SK-N-SH (cell line): ENCODE data around the gene TAF5L. TPM values are rescaled to one million over a fixed set of nuclear protein-coding genes. Genes with fewer than 3 reads are reported as not detected.

Source experiments
- CTCF ChIA-PET: fragments of 300-600, 350-600 bp; formaldehyde crosslinking; extraction: SDS; loops from one replicate; lab custom pipeline; 2021; lab: Yijun Ruan, JAX
- POLR2A ChIA-PET: fragments of 350-600 bp; sonication (Branson Sonifier 250); formaldehyde crosslinking; extraction: SDS; loops from one replicate; lab custom pipeline; 2020; ENCODE audit warnings: antibody characterized with exemption, inconsistent platforms; lab: Yijun Ruan, JAX
- DNase-seq: peaks from one replicate; pipeline ENCODE4 v3.0.0; 2012
- H2AFZ ChIP-seq: fragments of 200-600 bp; sonication (generic); 2 replicates; pipeline ENCODE4 v1.8.1; 2016; ENCODE audit warnings: antibody characterized with exemption, mild to moderate bottlenecking, low read depth
- H3F3A ChIP-seq: fragments of 200-600 bp; sonication (generic); replicated peaks from 2 replicates; pipeline ENCODE3; 2016; ENCODE audit warnings: antibody characterized with exemption, mild to moderate bottlenecking; ENCODE audit not compliant: insufficient read depth
- H3K27ac ChIP-seq, 2 experiments: fragments of 200-500 bp in 1 of 2; fragments of 200-600 bp in 1 of 2; sonication (Bioruptor generic) in 1 of 2; sonication (generic), shearing (Covaris generic) in 1 of 2; 2 replicates each; pipeline versions ENCODE4 v1.5.1 to v1.6.1; 2014 to 2016; ENCODE audit warnings: low read depth in 2 of 2, inconsistent platforms in 1 of 2, low read length in 1 of 2, mild to moderate bottlenecking in 1 of 2, mixed read lengths in 1 of 2
- H3K27me3 ChIP-seq: fragments of 200-600 bp; sonication (generic), shearing (Covaris generic); 2 replicates; pipeline ENCODE4 v1.6.1; 2016; ENCODE audit warnings: mixed run types; ENCODE audit not compliant: insufficient read depth
- H3K36me3 ChIP-seq, 2 experiments: fragments of 200-500 bp in 1 of 2; fragments of 200-600 bp in 1 of 2; sonication (Bioruptor generic) in 1 of 2; sonication (generic) in 1 of 2; replicated peaks in 1 of 2; 2 replicates each; pipeline versions ENCODE3 to v1.5.1; 2014 to 2016; ENCODE audit warnings: low read length in 1 of 2, mild to moderate bottlenecking in 1 of 2; ENCODE audit not compliant: insufficient read depth in 2 of 2, control insufficient read depth in 1 of 2
- H3K4me1 ChIP-seq, 2 experiments: fragments of 200-500 bp in 1 of 2; fragments of 200-600 bp in 1 of 2; sonication (Bioruptor generic) in 1 of 2; sonication (generic), shearing (Covaris generic) in 1 of 2; 2 replicates each; pipeline versions ENCODE4 v1.5.1 to v1.6.1; 2014 to 2016; ENCODE audit warnings: low read depth in 1 of 2, low read length in 1 of 2, mixed run types in 1 of 2; ENCODE audit not compliant: insufficient read depth in 2 of 2, control insufficient read depth in 1 of 2
- H3K4me2 ChIP-seq: fragments of 200-600 bp; sonication (generic), shearing (Covaris generic); 2 replicates; pipeline ENCODE4 v1.6.1; 2017; ENCODE audit warnings: mixed run types
- H3K4me3 ChIP-seq, 2 experiments: fragments of 200-500 bp in 1 of 2; fragments of 200-600 bp in 1 of 2; sonication (Bioruptor generic) in 1 of 2; sonication (generic), shearing (Covaris generic) in 1 of 2; 2 replicates each; pipeline versions ENCODE4 v1.5.1 to v1.8.1; 2014 to 2016; ENCODE audit warnings: low read depth in 2 of 2, inconsistent platforms in 1 of 2, low read length in 1 of 2, mild to moderate bottlenecking in 1 of 2, mixed read lengths in 1 of 2, moderate library complexity in 1 of 2
- H3K79me2 ChIP-seq: fragments of 200-600 bp; sonication (generic); 2 replicates; pipeline ENCODE4 v1.8.1; 2017; ENCODE audit warnings: mild to moderate bottlenecking; ENCODE audit not compliant: insufficient read depth
- H3K9ac ChIP-seq: fragments of 200-600 bp; sonication (generic); 2 replicates; pipeline ENCODE4 v1.6.1; 2017; ENCODE audit warnings: mixed run types
- H3K9me2 ChIP-seq: fragments of 200-600 bp; sonication (generic); 2 replicates; pipeline ENCODE4 v1.6.1; 2017; ENCODE audit warnings: mixed run types
- H3K9me3 ChIP-seq: fragments of 200-600 bp; sonication (generic); 2 replicates; pipeline ENCODE4 v1.6.1; 2017; ENCODE audit warnings: mixed run types, mild to moderate bottlenecking, moderate library complexity
- H4K20me1 ChIP-seq: fragments of 200-600 bp; sonication (generic); 2 replicates; pipeline ENCODE4 v1.6.1; 2017; ENCODE audit warnings: mild to moderate bottlenecking, mixed run types; ENCODE audit not compliant: insufficient read depth
- CHD2 ChIP-seq: fragments of 150-350 bp; IDR thresholded peaks from 2 replicates; pipeline ENCODE4 v1.6.1; 2018; ENCODE audit warnings: low read length; ENCODE audit not compliant: partially characterized antibody
- EP300 ChIP-seq, 2 experiments: IDR thresholded peaks; 2 replicates each; pipeline versions ENCODE4 v1.4.0 to v1.6.1; 2012; ENCODE audit warnings: borderline replicate concordance in 1 of 2, low read depth in 1 of 2, low read length in 1 of 2
- FOSL2 ChIP-seq: IDR thresholded peaks from 2 replicates; pipeline ENCODE4 v1.4.0; 2012; ENCODE audit warnings: low read depth, mild to moderate bottlenecking, moderate library complexity, borderline replicate concordance
- FOXM1 ChIP-seq: IDR thresholded peaks from 2 replicates; pipeline ENCODE4 v1.4.0; 2012; ENCODE audit warnings: low read depth, mild to moderate bottlenecking
- POLR2AphosphoS5 ChIP-seq: IDR thresholded peaks from 2 replicates; pipeline ENCODE4 v1.6.1; 2012; ENCODE audit warnings: low read depth, low read length
- RAD21 ChIP-seq: IDR thresholded peaks from 2 replicates; pipeline ENCODE4 v1.6.1; 2012; ENCODE audit warnings: mild to moderate bottlenecking, low read length
- RFX5 ChIP-seq: IDR thresholded peaks from 2 replicates; pipeline ENCODE4 v1.6.1; 2012; ENCODE audit warnings: mild to moderate bottlenecking, improper control_type of control experiment, low read length
- SMC3 ChIP-seq: IDR thresholded peaks from 2 replicates; pipeline ENCODE4 v1.6.1; 2012; ENCODE audit warnings: low read depth, low read length, improper control_type of control experiment
- TCF12 ChIP-seq: IDR thresholded peaks from 2 replicates; pipeline ENCODE4 v1.4.0; 2012
- TEAD4 ChIP-seq: IDR thresholded peaks from 2 replicates; pipeline ENCODE4 v1.4.0; 2012; ENCODE audit warnings: mild to moderate bottlenecking, borderline replicate concordance; ENCODE audit not compliant: insufficient read depth
- WGBS: methylation state at CpG from one replicate; pipeline ENCODE4 v1.1.6; 2017; ENCODE audit warnings: low lambda C conversion rate; 5-methylcytosine and 5-hydroxymethylcytosine counted together
- polyA plus RNA-seq, 3 experiments: library from polyadenylated mRNA; depleted of rRNA; stranded (reverse); fragments of >200 nt; gene quantifications; 2 replicates each; pipeline ENCODE4 v1.2.3, GENCODE V29; 2012
- TF ChIP-seq, protein P1 (sequence below): IDR thresholded peaks from 2 replicates; pipeline ENCODE4; 2012
- TF ChIP-seq, protein P2 (sequence below): IDR thresholded peaks from 2 replicates; pipeline ENCODE4 v1.4.0; 2012; ENCODE audit warnings: low read depth, borderline replicate concordance
- TF ChIP-seq, protein P3 (sequence below): IDR thresholded peaks from 2 replicates; pipeline ENCODE4 v1.4.0; 2012; ENCODE audit warnings: low read depth, borderline replicate concordance
- TF ChIP-seq, protein P4 (sequence below): fragments of 150-350 bp; IDR thresholded peaks from 2 replicates; pipeline ENCODE4 v1.6.1; 2017; ENCODE audit warnings: antibody characterized with exemption, low read length, low read depth, borderline replicate concordance
- TF ChIP-seq, protein P5 (sequence below): IDR thresholded peaks from 2 replicates; pipeline ENCODE4 v1.6.1; 2012; ENCODE audit warnings: mild to moderate bottlenecking, low read depth, low read length, moderate library complexity

Gene TAF5L
- polyA plus RNA-seq, 1 of the 3 experiments (the other 2 are of a cell fraction) = 17.1 TPM

DNA sequence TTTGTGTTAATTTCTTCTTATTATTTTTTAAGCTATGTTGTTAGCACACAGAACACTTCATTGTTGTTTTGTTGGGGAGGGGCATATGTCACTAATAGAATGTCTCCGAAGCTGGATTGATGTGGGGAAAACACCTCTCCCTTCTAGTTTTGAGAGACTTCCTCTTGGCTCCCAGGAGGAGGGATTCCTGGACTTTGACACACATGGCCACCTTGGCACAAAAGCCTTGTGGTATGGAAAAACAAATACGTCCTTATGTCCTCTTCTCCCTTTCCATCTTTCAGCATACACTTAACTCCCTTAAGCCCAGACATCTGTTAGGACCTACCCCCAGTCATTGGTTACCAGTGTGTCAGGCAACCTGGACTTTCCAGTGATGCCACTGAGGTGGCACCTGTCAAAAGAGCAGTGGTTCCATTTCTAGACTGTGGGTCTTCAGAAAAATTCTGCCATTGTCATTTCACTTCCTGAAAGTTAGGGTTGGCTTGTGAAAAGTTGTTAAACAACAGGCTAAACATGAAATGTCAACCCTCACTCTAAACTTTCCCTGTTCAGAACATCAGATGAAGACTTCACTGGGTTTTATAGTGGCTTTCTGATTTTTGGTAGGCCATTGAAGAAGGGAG lies 54.9 kb downstream of the TAF5L start:
- H3K4me2 ChIP-seq = no peak overlapping the region
- H3K79me2 ChIP-seq = no peaks in the 10 kb centered on the region
- 71% methylated on average over 2 of the region's 2 CpGs for WGBS
- no peaks in the 10 kb centered on the region for H4K20me1 ChIP-seq
- H3K27me3 ChIP-seq = no peaks in the 10 kb centered on the region
- ChIA-PET POLR2A (no interaction called here), CTCF (interaction anchor here (1.1 kb wide), 1 partner anchor 12 kb away, joined by 4 read pairs; the partner anchor contains the start of gene ABCB10)
- H3K36me3 ChIP-seq = no peaks in the 10 kb centered on the region
- no peaks in the 10 kb centered on the region for H3K9me2 ChIP-seq
- H3K9me3 ChIP-seq = no peaks in the 10 kb centered on the region
- H3F3A ChIP-seq = no peaks in the 10 kb centered on the region
- no peak overlapping the region for H3K27ac ChIP-seq
- no peaks in the 10 kb centered on the region for H3K4me1 ChIP-seq
- no peak overlapping the region for H3K4me3 ChIP-seq
- no peak for DNase-seq
- H3K9ac ChIP-seq = no peak overlapping the region
- TF ChIP-seq, protein P1, sequence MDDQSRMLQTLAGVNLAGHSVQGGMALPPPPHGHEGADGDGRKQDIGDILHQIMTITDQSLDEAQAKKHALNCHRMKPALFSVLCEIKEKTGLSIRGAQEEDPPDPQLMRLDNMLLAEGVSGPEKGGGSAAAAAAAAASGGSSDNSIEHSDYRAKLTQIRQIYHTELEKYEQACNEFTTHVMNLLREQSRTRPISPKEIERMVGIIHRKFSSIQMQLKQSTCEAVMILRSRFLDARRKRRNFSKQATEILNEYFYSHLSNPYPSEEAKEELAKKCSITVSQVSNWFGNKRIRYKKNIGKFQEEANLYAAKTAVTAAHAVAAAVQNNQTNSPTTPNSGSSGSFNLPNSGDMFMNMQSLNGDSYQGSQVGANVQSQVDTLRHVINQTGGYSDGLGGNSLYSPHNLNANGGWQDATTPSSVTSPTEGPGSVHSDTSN = no peak
- TF ChIP-seq, protein P2, sequence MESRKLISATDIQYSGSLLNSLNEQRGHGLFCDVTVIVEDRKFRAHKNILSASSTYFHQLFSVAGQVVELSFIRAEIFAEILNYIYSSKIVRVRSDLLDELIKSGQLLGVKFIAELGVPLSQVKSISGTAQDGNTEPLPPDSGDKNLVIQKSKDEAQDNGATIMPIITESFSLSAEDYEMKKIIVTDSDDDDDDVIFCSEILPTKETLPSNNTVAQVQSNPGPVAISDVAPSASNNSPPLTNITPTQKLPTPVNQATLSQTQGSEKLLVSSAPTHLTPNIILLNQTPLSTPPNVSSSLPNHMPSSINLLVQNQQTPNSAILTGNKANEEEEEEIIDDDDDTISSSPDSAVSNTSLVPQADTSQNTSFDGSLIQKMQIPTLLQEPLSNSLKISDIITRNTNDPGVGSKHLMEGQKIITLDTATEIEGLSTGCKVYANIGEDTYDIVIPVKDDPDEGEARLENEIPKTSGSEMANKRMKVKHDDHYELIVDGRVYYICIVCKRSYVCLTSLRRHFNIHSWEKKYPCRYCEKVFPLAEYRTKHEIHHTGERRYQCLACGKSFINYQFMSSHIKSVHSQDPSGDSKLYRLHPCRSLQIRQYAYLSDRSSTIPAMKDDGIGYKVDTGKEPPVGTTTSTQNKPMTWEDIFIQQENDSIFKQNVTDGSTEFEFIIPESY = no peak
- TF ChIP-seq, protein P3, sequence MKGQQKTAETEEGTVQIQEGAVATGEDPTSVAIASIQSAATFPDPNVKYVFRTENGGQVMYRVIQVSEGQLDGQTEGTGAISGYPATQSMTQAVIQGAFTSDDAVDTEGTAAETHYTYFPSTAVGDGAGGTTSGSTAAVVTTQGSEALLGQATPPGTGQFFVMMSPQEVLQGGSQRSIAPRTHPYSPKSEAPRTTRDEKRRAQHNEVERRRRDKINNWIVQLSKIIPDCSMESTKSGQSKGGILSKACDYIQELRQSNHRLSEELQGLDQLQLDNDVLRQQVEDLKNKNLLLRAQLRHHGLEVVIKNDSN = no peak
- no peak for TF ChIP-seq SMC3
- TF ChIP-seq, protein P4, sequence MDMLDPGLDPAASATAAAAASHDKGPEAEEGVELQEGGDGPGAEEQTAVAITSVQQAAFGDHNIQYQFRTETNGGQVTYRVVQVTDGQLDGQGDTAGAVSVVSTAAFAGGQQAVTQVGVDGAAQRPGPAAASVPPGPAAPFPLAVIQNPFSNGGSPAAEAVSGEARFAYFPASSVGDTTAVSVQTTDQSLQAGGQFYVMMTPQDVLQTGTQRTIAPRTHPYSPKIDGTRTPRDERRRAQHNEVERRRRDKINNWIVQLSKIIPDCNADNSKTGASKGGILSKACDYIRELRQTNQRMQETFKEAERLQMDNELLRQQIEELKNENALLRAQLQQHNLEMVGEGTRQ = no peak
- TF ChIP-seq FOXM1 = no peak
- no peak for TF ChIP-seq CHD2
- TF ChIP-seq EP300 (IDR thresholded peaks at IDR 0.05; ENCODE audit: borderline replicate concordance in 1 of 2, low read depth in 1 of 2, low read length in 1 of 2) = no peak
- TF ChIP-seq RAD21 = no peak
- TF ChIP-seq POLR2AphosphoS5 = no peak
- TF ChIP-seq RFX5 = no peak
- no peak for TF ChIP-seq TCF12
- no peak for TF ChIP-seq TEAD4
- TF ChIP-seq FOSL2 = no peak
- TF ChIP-seq, protein P5, sequence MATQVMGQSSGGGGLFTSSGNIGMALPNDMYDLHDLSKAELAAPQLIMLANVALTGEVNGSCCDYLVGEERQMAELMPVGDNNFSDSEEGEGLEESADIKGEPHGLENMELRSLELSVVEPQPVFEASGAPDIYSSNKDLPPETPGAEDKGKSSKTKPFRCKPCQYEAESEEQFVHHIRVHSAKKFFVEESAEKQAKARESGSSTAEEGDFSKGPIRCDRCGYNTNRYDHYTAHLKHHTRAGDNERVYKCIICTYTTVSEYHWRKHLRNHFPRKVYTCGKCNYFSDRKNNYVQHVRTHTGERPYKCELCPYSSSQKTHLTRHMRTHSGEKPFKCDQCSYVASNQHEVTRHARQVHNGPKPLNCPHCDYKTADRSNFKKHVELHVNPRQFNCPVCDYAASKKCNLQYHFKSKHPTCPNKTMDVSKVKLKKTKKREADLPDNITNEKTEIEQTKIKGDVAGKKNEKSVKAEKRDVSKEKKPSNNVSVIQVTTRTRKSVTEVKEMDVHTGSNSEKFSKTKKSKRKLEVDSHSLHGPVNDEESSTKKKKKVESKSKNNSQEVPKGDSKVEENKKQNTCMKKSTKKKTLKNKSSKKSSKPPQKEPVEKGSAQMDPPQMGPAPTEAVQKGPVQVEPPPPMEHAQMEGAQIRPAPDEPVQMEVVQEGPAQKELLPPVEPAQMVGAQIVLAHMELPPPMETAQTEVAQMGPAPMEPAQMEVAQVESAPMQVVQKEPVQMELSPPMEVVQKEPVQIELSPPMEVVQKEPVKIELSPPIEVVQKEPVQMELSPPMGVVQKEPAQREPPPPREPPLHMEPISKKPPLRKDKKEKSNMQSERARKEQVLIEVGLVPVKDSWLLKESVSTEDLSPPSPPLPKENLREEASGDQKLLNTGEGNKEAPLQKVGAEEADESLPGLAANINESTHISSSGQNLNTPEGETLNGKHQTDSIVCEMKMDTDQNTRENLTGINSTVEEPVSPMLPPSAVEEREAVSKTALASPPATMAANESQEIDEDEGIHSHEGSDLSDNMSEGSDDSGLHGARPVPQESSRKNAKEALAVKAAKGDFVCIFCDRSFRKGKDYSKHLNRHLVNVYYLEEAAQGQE = no peak
- H2AFZ ChIP-seq = no peak overlapping the region
